GM21367 (cell line): Measurements from ENCODE around the gene SCAMP1.

Source experiments
- ATAC-seq: cut with Tn5 transposase; IDR thresholded peaks from one replicate; pipeline ENCODE4 v1.9.1; 2021; ENCODE audit not compliant: unreplicated experiment

SCAMP1 gene

GRCh38 chr5:78511121-78511906 is 150.9 kb downstream of the SCAMP1 start:
- ATAC-seq: no peak

GRCh38 chr5:78512435-78512834 is 152.0 kb downstream of the SCAMP1 start:
- no peak for ATAC-seq

GRCh38 chr5:78513441-78513840 is 153.0 kb downstream of the SCAMP1 start:
- no peak for ATAC-seq

GRCh38 chr5:78514427-78515330 is 154.3 kb downstream of the SCAMP1 start:
- no peak for ATAC-seq

GRCh38 chr5:78515670-78516069 is 155.3 kb downstream of the SCAMP1 start:
- no peak for ATAC-seq

- no peak for ATAC-seq
Measured at GRCh38 chr5:78518365-78519197, 158.2 kb downstream of the SCAMP1 start.

- ATAC-seq: no peak
Measured at GRCh38 chr5:78519198-78519941, 159.0 kb downstream of the SCAMP1 start.

GRCh38 chr5:78521455-78521854 is 161.0 kb downstream of the SCAMP1 start:
- ATAC-seq: no peak

GRCh38 chr5:78522476-78523260 is 162.3 kb downstream of the SCAMP1 start:
- no peak for ATAC-seq

- ATAC-seq: no peak
Measured at GRCh38 chr5:78523314-78524193, 163.1 kb downstream of the SCAMP1 start.

- ATAC-seq: no peak
Measured at GRCh38 chr5:78526049-78526525, 165.7 kb downstream of the SCAMP1 start.

- no peak for ATAC-seq
Measured at GRCh38 chr5:78527054-78527859, 166.8 kb downstream of the SCAMP1 start.

- ATAC-seq: no peak
Measured at GRCh38 chr5:78527925-78528324, 167.5 kb downstream of the SCAMP1 start.
